Loucy (cell line): ENCODE measurements around the gene ACOXL.

Experiments used
- H2AFZ ChIP-seq: fragments of 200-600 bp; sonication (generic); 2 replicates; pipeline ENCODE4 v1.6.0; 2016; ENCODE audit warnings: antibody characterized with exemption, mild to moderate bottlenecking, low read length, moderate library complexity
- H3F3A ChIP-seq: fragments of 200-600 bp; 2 replicates; pipeline ENCODE4 v1.6.0; 2016; ENCODE audit warnings: antibody characterized with exemption, low read depth, mild to moderate bottlenecking
- H3K27me3 ChIP-seq: fragments of 200-600 bp; sonication (generic); 2 replicates; pipeline ENCODE4 v1.6.1; 2014; ENCODE audit warnings: low read length, mild to moderate bottlenecking; ENCODE audit not compliant: insufficient read depth, poor library complexity, severe bottlenecking
- H3K36me3 ChIP-seq: fragments of 200-600 bp; sonication (generic); 2 replicates; pipeline ENCODE4 v1.6.1; 2016; ENCODE audit warnings: low read length; ENCODE audit not compliant: insufficient read depth
- H3K4me1 ChIP-seq: fragments of 200-600 bp; sonication (generic); 2 replicates; pipeline ENCODE4 v1.5.1; 2014; ENCODE audit warnings: low read length, mild to moderate bottlenecking; ENCODE audit not compliant: insufficient read depth, poor library complexity, severe bottlenecking
- H3K4me2 ChIP-seq: fragments of 200-600 bp; sonication (generic); 2 replicates; pipeline ENCODE4 v1.6.0; 2014; ENCODE audit warnings: antibody characterized with exemption, low read length, low read depth, mild to moderate bottlenecking; ENCODE audit not compliant: poor library complexity, severe bottlenecking
- H3K4me3 ChIP-seq: fragments of 200-600 bp; sonication (generic); 2 replicates; pipeline ENCODE4 v1.5.1; 2014; ENCODE audit warnings: low read length, mild to moderate bottlenecking, mixed read lengths; ENCODE audit not compliant: poor library complexity, severe bottlenecking
- H3K79me2 ChIP-seq: fragments of 200-600 bp; sonication (generic); 2 replicates; pipeline ENCODE4 v1.6.1; 2014; ENCODE audit warnings: low read length; ENCODE audit not compliant: insufficient read depth
- H3K9ac ChIP-seq: fragments of 200-600 bp; sonication (generic); 2 replicates; pipeline ENCODE4 v1.6.0; 2014; ENCODE audit warnings: mild to moderate bottlenecking, low read depth, low read length, moderate library complexity; ENCODE audit not compliant: poor library complexity, severe bottlenecking
- H3K9me2 ChIP-seq: fragments of 200-600 bp; sonication (generic); replicated peaks from 2 replicates; pipeline ENCODE4 v1.6.1; 2016; ENCODE audit warnings: low read depth, low read length, mixed read lengths
- H3K9me3 ChIP-seq: fragments of 200-600 bp; sonication (generic); 2 replicates; pipeline ENCODE4 v1.6.1; 2014; ENCODE audit warnings: mild to moderate bottlenecking, antibody characterized with exemption, low read length, low read depth; ENCODE audit not compliant: insufficient read depth
- H4K20me1 ChIP-seq: fragments of 200-600 bp; sonication (generic); 2 replicates; pipeline ENCODE4 v1.6.0; 2014; ENCODE audit warnings: antibody characterized with exemption, low read length, mild to moderate bottlenecking; ENCODE audit not compliant: insufficient read depth, poor library complexity, severe bottlenecking
- CTCF ChIP-seq: fragments of 200-600 bp; sonication (generic); conservative IDR thresholded peaks from 2 replicates; pipeline ENCODE4 v1.5.1; 2014; ENCODE audit warnings: mild to moderate bottlenecking, antibody characterized with exemption, low read length
- EZH2phosphoT487 ChIP-seq: fragments of 200-600 bp; IDR thresholded peaks from 2 replicates; pipeline ENCODE4 v1.6.1; 2018; ENCODE audit warnings: antibody characterized with exemption, mild to moderate bottlenecking, moderate library complexity, borderline replicate concordance

ACOXL gene

GRCh38 chr2:110867078-110867477 is 134.7 kb downstream of the ACOXL start:
- no peaks in the 10 kb centered on the region for H4K20me1 ChIP-seq
- no peak overlapping the region for H3K9ac ChIP-seq
- H3K4me2 ChIP-seq, result no peak overlapping the region
- H3K27me3 ChIP-seq, result no peaks in the 10 kb centered on the region
- H3F3A ChIP-seq, result no peaks in the 10 kb centered on the region
- no peaks in the 10 kb centered on the region for H3K36me3 ChIP-seq
- peaks cover 8% of the 10 kb centered on the region for H3K4me1 ChIP-seq
- no peak for TF ChIP-seq EZH2phosphoT487
- no peak for TF ChIP-seq CTCF
- no peaks in the 10 kb centered on the region for H3K9me3 ChIP-seq
- no peak overlapping the region for H2AFZ ChIP-seq
- no peak overlapping the region for H3K4me3 ChIP-seq
- no peaks in the 10 kb centered on the region for H3K9me2 ChIP-seq
- H3K79me2 ChIP-seq, result no peaks in the 10 kb centered on the region

- Histone ChIP-seq H3K36me3 (no peaks in the 10 kb centered on the region), H3K79me2 (no peaks in the 10 kb centered on the region), H3K9ac (no peak overlapping the region), H3K9me3 (no peaks in the 10 kb centered on the region), H2AFZ (no peak overlapping the region), H3K4me1 (peaks cover 21% of the 10 kb centered on the region), H3K27me3 (no peaks in the 10 kb centered on the region), H4K20me1 (no peaks in the 10 kb centered on the region), H3F3A (no peaks in the 10 kb centered on the region), H3K9me2 (no peaks in the 10 kb centered on the region), H3K4me3 (no peak overlapping the region), H3K4me2 (no peak overlapping the region)
- no peak for TF ChIP-seq EZH2phosphoT487
- TF ChIP-seq CTCF, result no peak
Measured at GRCh38 chr2:110868971-110869370, 136.6 kb downstream of the ACOXL start.

- Histone ChIP-seq H3F3A (no peaks in the 10 kb centered on the region), H4K20me1 (no peaks in the 10 kb centered on the region), H2AFZ (no peak overlapping the region), H3K9me3 (no peaks in the 10 kb centered on the region), H3K9ac (no peak overlapping the region), H3K79me2 (no peaks in the 10 kb centered on the region), H3K9me2 (no peaks in the 10 kb centered on the region), H3K27me3 (no peaks in the 10 kb centered on the region), H3K36me3 (no peaks in the 10 kb centered on the region), H3K4me3 (no peak overlapping the region), H3K4me1 (peaks cover 27% of the 10 kb centered on the region), H3K4me2 (no peak overlapping the region)
- no peak for TF ChIP-seq EZH2phosphoT487
- TF ChIP-seq CTCF, result no peak
Measured at GRCh38 chr2:110869472-110870446, 137.4 kb downstream of the ACOXL start.
